ENCODE results near the gene RACGAP1. TPM values are rescaled to one million over a fixed set of nuclear protein-coding genes. Genes with fewer than 3 reads are reported as not detected.

Gene RACGAP1
- total RNA-seq, 4 donors from 2014 or later, result 10.5 to 23.7 (median 13.1) TPM

DNA sequence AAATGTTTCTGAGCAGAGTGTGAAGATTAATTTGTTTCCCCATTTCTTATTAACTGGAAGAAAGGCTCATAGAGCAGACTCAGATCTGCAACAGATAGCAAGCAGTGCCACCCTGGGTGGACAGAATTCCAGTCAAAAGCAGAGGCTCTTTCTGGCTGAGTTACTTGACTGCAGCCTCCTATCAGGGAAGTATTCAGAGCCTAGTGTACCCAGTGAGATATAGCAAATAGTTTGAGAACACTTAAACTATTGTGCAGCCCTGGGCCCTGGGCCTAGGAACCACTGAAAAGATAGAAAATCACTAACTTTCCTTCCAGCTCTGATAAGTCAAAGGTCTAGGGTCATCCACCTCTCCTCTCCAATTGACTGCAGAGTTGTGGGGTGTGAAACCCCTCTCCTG, 86.0 kb downstream of the RACGAP1 start:
- no peak overlapping the region for H3K4me3 ChIP-seq
- no peaks in the 10 kb centered on the region for H3K36me3 ChIP-seq
- H3K27me3 ChIP-seq, result no peaks in the 10 kb centered on the region
- ATAC-seq, result no peak
- TF ChIP-seq POLR2AphosphoS5 (IDR thresholded peaks at IDR 0.05), result no peak
- no peak for TF ChIP-seq POLR2A (IDR thresholded peaks at IDR 0.05)
- no peak for TF ChIP-seq EP300 (IDR thresholded peaks at IDR 0.05)
- no peak overlapping the region for H3K27ac ChIP-seq
- H3K4me1 ChIP-seq, result no peaks in the 10 kb centered on the region
- no peaks in the 10 kb centered on the region for H3K9me3 ChIP-seq

Other genes starting within 250 kb of the RACGAP1 start
- 10 to 100 TPM; 15.3 to 27.5 (median 19.0) TPM for gene NCKAP5L, start 197.1 kb downstream of the RACGAP1 start, total RNA-seq
- 1 to 10 TPM; 2.6 to 4.7 (median 3.4) TPM for gene BCDIN3D, start 182.4 kb downstream of the RACGAP1 start, total RNA-seq
- 1 to 10 TPM; 3.4 to 7.4 (median 5.9) TPM for gene FAIM2, start 121.6 kb downstream of the RACGAP1 start, total RNA-seq
- gene AQP2, start 74.8 kb downstream of the RACGAP1 start, total RNA-seq, result under 1 TPM in 1 of 4 donors, not detected in 3; 0.12 TPM
- gene AQP5, start 63.6 kb downstream of the RACGAP1 start, total RNA-seq, result 1 to 10 TPM in 1 of 4 donors, not detected in 3; 7.8 TPM
- not detected for gene AQP6, start 52.5 kb downstream of the RACGAP1 start, total RNA-seq
- gene ASIC1, start 32.1 kb upstream of the RACGAP1 start, total RNA-seq, result 1 to 10 TPM in 3 of 4 donors, under 1 TPM in 1; 0.82 to 4.9 (median 3.1) TPM
- 10 to 100 TPM; 26.6 to 52.8 (median 44.2) TPM for gene SMARCD1, start 59.8 kb upstream of the RACGAP1 start, total RNA-seq
- 10 to 100 TPM in 1 of 4 donors, 1 to 10 TPM in 1, under 1 TPM in 2; 0.08 to 49.5 (median 1.3) TPM for gene GPD1, start 78.5 kb upstream of the RACGAP1 start, total RNA-seq
- gene COX14, start 86.7 kb upstream of the RACGAP1 start, total RNA-seq, result 100 to 1,000 TPM in 1 of 4 donors, 10 to 100 TPM in 3; 66.1 to 111 (median 81.0) TPM
- 10 to 100 TPM; 23.4 to 27.9 (median 26.4) TPM for gene CERS5, start 141.9 kb upstream of the RACGAP1 start, total RNA-seq

All from gastroesophageal sphincter (tissue), 4 donors.